Peyer's patch (tissue), 4 donors: ENCODE measurements around the gene MYOM3. TPM values are rescaled to one million over a fixed set of nuclear protein-coding genes. Genes with fewer than 3 reads are reported as not detected.

Experiments
- DNase-seq, 3 donors: peaks; one replicate each; pipeline ENCODE4 v3.0.0-alpha.2; 2017 to 2019
- H3K27ac ChIP-seq, 4 donors: fragments of 200-600 bp; sonication (generic); one replicate each; pipeline ENCODE4 v1.5.1; 2016 to 2019
- H3K27me3 ChIP-seq, 2 donors: fragments of 200-600 bp; sonication (generic); one replicate each; pipeline ENCODE4 v1.5.1; 2019
- H3K36me3 ChIP-seq, 3 donors: fragments of 200-600 bp; sonication (generic); one replicate each; pipeline ENCODE4 v1.5.1; 2016 to 2019
- H3K4me1 ChIP-seq, 4 donors: fragments of 200-600 bp; sonication (generic); one replicate each; pipeline ENCODE4 v1.5.1; 2016 to 2019
- H3K4me3 ChIP-seq, 4 donors: fragments of 200-600 bp; sonication (generic); 1 replicate in 3 of 4; 2 replicates in 1 of 4; pipeline ENCODE4 v1.5.1; 2016 to 2019; ENCODE audit warnings: mild to moderate bottlenecking in 1 of 4
- H3K9me3 ChIP-seq, 4 donors: fragments of 200-600 bp; sonication (generic); one replicate each; pipeline ENCODE4 v1.5.1; 2016 to 2019; ENCODE audit warnings: mild to moderate bottlenecking in 1 of 4
- POLR2A ChIP-seq, 2 donors: fragments of 450-650 bp; IDR thresholded peaks; one replicate each; pipeline ENCODE4 v1.5.1; 2017; ENCODE audit warnings: antibody characterized with exemption in 2 of 2, mild to moderate bottlenecking in 2 of 2, moderate library complexity in 2 of 2
- total RNA-seq, 4 donors: library from RNA; depleted of rRNA; stranded (reverse); fragments of >200 nt; gene quantifications; one replicate each; pipeline ENCODE4 v1.1.0, GENCODE V29; 2016
- TF ChIP-seq, protein P1 (sequence below), 6 experiments: fragments of 450-650 bp in 4 of 6; fragments of 200-600 bp in 2 of 6; sonication (generic) in 1 of 6; IDR thresholded peaks; one replicate each; pipeline ENCODE4 v1.5.1; 2017 to 2019; ENCODE audit warnings: antibody characterized with exemption in 6 of 6, mild to moderate bottlenecking in 3 of 6, moderate library complexity in 1 of 6

Gene MYOM3
- total RNA-seq, 4 donors from 2014 or later = 10.7 to 40.8 (median 24.7) TPM

DNA sequence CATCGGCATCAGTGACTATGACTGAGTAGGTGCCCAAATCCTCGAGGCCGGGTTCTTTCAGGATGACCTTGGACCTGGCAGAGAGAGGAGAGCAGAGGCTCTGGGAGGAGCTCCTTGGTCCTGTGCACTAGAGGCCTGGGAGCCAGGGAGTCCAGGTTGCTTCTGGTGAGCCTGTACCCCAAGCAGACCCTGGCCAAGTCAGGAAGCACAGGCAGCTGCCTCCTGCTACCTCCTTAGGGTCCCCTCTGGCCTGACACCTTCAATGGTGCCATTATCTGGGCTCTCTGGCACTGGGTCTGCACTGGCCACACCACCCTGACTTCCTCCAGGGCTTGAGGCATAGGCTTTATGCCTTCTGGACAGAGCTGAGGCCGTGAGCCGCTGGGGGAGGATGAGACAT, 37.7 kb downstream of the MYOM3 start:
- H3K4me3 ChIP-seq = no peak overlapping the region
- DNase-seq = no peak
- no peaks in the 10 kb centered on the region for H3K9me3 ChIP-seq
- no peaks in the 10 kb centered on the region for H3K27me3 ChIP-seq
- no peaks in the 10 kb centered on the region for H3K36me3 ChIP-seq
- H3K27ac ChIP-seq = no peak overlapping the region
- H3K4me1 ChIP-seq = peaks cover 0 to 5% (median 0%) of the 10 kb centered on the region in 4 donors
- TF ChIP-seq, protein P1, sequence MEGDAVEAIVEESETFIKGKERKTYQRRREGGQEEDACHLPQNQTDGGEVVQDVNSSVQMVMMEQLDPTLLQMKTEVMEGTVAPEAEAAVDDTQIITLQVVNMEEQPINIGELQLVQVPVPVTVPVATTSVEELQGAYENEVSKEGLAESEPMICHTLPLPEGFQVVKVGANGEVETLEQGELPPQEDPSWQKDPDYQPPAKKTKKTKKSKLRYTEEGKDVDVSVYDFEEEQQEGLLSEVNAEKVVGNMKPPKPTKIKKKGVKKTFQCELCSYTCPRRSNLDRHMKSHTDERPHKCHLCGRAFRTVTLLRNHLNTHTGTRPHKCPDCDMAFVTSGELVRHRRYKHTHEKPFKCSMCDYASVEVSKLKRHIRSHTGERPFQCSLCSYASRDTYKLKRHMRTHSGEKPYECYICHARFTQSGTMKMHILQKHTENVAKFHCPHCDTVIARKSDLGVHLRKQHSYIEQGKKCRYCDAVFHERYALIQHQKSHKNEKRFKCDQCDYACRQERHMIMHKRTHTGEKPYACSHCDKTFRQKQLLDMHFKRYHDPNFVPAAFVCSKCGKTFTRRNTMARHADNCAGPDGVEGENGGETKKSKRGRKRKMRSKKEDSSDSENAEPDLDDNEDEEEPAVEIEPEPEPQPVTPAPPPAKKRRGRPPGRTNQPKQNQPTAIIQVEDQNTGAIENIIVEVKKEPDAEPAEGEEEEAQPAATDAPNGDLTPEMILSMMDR (IDR thresholded peaks at IDR 0.05) = no peak
- TF ChIP-seq POLR2A (IDR thresholded peaks at IDR 0.05) = no peak

DNA sequence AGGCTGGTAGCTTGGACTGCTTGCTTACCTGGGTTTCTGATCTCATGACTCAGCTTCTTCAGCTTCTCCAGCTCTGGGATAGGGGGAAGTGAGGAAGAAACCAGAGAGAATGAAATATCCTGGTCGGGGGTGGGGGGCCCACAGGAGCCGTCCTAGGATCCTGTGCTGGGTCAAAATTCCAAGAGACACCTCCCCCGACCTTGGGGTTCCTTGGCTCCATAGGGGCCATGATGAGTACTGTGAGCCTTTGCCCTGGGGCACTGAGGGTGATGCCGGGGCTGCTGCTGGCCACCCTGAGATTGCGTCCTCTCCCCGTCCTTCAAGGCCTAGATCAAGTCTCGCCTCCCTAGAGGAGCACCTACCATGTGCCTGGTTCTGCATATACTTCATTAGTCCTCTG, 40.0 kb downstream of the MYOM3 start:
- Histone ChIP-seq H3K4me1 (peaks cover 0 to 5% (median 0%) of the 10 kb centered on the region in 4 donors), H3K36me3 (no peaks in the 10 kb centered on the region), H3K27ac (no peak overlapping the region), H3K9me3 (no peaks in the 10 kb centered on the region), H3K4me3 (no peak overlapping the region), H3K27me3 (no peaks in the 10 kb centered on the region)
- no peak for DNase-seq
- TF ChIP-seq, protein P1 (IDR thresholded peaks at IDR 0.05) = no peak
- TF ChIP-seq POLR2A (IDR thresholded peaks at IDR 0.05) = no peak

DNA sequence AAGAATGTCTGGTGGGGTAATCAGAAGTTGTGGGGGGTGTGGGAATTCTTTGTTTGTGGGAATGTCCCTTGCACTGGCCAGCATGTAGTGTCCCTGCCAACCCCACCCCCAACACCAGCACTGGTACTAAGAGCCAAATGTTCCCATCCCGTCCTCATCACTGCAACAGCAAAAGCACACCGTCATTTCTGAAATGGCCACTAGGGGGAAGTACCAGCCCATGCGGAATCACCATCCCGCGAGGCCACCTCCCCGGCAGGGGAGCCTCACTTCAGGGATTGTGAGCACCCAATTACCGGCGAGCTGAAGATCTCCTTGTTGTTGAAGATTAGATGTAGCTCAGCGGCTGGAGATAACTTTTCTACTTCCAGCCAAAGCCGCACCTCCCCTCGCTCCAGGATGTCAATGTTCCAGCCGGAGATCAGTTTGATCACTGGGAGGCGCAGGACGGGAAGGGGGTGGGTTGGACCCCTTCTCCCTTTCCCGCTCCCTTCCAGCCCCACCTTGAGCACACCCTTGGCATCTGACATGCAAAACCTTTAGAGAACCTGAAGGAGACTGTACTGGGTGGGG, 41.0 kb downstream of the MYOM3 start:
- H3K9me3 ChIP-seq = no peaks in the 10 kb centered on the region
- H3K36me3 ChIP-seq = no peaks in the 10 kb centered on the region
- no peaks in the 10 kb centered on the region for H3K27me3 ChIP-seq
- DNase-seq = peak; percentile 72 to 90 (median 79)
- no peak overlapping the region for H3K27ac ChIP-seq
- H3K4me3 ChIP-seq = no peak overlapping the region
- peaks cover 0 to 5% (median 0%) of the 10 kb centered on the region in 4 donors for H3K4me1 ChIP-seq
- TF ChIP-seq, protein P1 (IDR thresholded peaks at IDR 0.05) = peak; percentile 82 to 98 (median 92)
- TF ChIP-seq POLR2A (IDR thresholded peaks at IDR 0.05) = no peak

DNA sequence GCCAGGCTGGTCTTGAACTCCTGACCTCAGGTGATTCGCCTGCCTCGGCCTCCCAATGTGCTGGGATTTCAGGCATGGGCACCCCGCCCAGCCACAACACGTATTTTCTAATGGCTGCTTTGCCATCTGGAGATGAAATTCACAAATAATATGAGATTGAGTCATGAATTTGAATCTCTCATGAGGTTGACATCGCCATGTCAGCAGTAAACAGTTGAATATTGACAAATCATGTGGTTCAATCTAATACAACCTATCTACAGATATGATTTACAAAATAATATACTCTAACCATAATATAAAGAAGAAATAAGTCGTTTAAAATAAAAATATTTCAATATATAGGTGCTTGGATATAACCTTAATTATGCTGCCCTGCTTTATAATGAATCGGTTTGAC, 42.1 kb downstream of the MYOM3 start:
- TF ChIP-seq, protein P1 (IDR thresholded peaks at IDR 0.05) = no peak
- TF ChIP-seq POLR2A (IDR thresholded peaks at IDR 0.05) = no peak
- H3K9me3 ChIP-seq = no peaks in the 10 kb centered on the region
- no peak for DNase-seq
- H3K4me1 ChIP-seq = peaks cover 0 to 5% (median 0%) of the 10 kb centered on the region in 4 donors
- H3K4me3 ChIP-seq = no peak overlapping the region
- no peaks in the 10 kb centered on the region for H3K36me3 ChIP-seq
- H3K27me3 ChIP-seq = no peaks in the 10 kb centered on the region
- no peak overlapping the region for H3K27ac ChIP-seq

DNA sequence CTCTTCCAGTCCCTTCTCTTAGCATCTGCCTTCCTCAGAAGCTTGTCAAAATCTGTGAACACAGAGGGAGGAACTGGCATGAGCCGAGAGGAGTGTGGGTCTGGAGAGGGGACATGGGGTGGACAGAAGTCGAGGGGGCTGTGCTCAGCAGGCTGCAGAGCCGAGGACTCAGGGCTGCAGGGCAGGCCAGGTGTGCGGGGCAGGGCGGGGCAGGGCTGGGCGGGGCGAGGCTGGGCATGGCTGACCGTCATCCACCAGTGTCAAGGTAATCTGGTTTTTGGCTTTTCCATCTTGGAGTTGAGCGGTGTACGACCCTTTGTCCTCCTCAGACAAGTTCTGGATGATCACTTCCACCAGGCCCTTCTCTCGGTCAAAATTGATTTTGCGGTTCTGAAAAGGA, 44.0 kb downstream of the MYOM3 start:
- H3K36me3 ChIP-seq = peaks cover 0 to 4% (median 0%) of the 10 kb centered on the region in 3 donors
- no peaks in the 10 kb centered on the region for H3K9me3 ChIP-seq
- H3K4me3 ChIP-seq = no peak overlapping the region
- TF ChIP-seq POLR2A (IDR thresholded peaks at IDR 0.05) = no peak
- TF ChIP-seq, protein P1 (IDR thresholded peaks at IDR 0.05) = no peak
- no peak for DNase-seq
- H3K4me1 ChIP-seq = peaks cover 0 to 5% (median 0%) of the 10 kb centered on the region in 4 donors
- H3K27me3 ChIP-seq = no peaks in the 10 kb centered on the region
- no peak overlapping the region for H3K27ac ChIP-seq
